Activated B cell treated with CpG ODN at 0.5 μM for 24 hours (primary cell): Measurements from ENCODE around the gene KRT1. TPM values are rescaled to one million over a fixed set of nuclear protein-coding genes. Genes with fewer than 3 reads are reported as not detected.

Experiments used
- ATAC-seq: fragments of 200-7000 bp; cut with Tn5 transposase; one replicate; pipeline ENCODE4 v1.10.0; 2021; ENCODE audit warnings: low read depth, mild to moderate bottlenecking, moderate library complexity
- CTCF ChIA-PET: fragments of 350-600 bp; sonication (Branson Sonifier 250); formaldehyde crosslinking; loops from one replicate; lab custom pipeline; 2021; ENCODE audit warnings: antibody characterized with exemption; lab: Charles Lee
- POLR2A ChIA-PET: fragments of 350-600 bp; sonication (Branson Sonifier 250); formaldehyde crosslinking; loops from one replicate; lab custom pipeline; 2021; ENCODE audit warnings: antibody characterized with exemption; lab: Charles Lee
- DNase-seq: peaks from one replicate; pipeline ENCODE4 v3.0.0; 2022
- H3K27ac Mint-ChIP-seq: one replicate; pipeline ENCODE4 v1.8.0; 2020; ENCODE audit warnings: mixed read lengths
- H3K27me3 Mint-ChIP-seq: one replicate; pipeline ENCODE4 v1.8.0; 2021; ENCODE audit warnings: mixed read lengths
- H3K36me3 Mint-ChIP-seq: one replicate; pipeline ENCODE4 v1.8.0; 2021; ENCODE audit warnings: low read depth, mixed read lengths
- H3K4me1 Mint-ChIP-seq: one replicate; pipeline ENCODE4 v1.8.0; 2021; ENCODE audit warnings: mixed read lengths
- H3K4me3 Mint-ChIP-seq: one replicate; pipeline ENCODE4 v1.8.0; 2020; ENCODE audit warnings: mild to moderate bottlenecking, mixed read lengths
- H3K9me3 Mint-ChIP-seq: one replicate; pipeline ENCODE4 v1.8.0; 2020; ENCODE audit warnings: mixed read lengths
- CTCF ChIP-seq: fragments of 200-600 bp; IDR thresholded peaks from one replicate; pipeline ENCODE4 v1.8.0; 2022; ENCODE audit warnings: antibody characterized with exemption, mild to moderate bottlenecking
- intact Hi-C: fragments of 100-400 bp; cut with micrococcal nuclease; formaldehyde crosslinking; loops from one replicate; pipeline ENCODE4 v1.15.1; 2024
- total RNA-seq: library from RNA; stranded (reverse); gene quantifications from 2 replicates; pipeline ENCODE4 v1.2.3, GENCODE V29; 2022

Gene KRT1
- total RNA-seq, 1 donor from 2014 or later, result not detected

GRCh38 chr12:52679875-52680274 is 332 bp downstream of the KRT1 start:
- H3K4me1 Mint-ChIP-seq, result no peaks in the 10 kb centered on the region
- intact Hi-C loops, result no loop called here
- CTCF ChIA-PET, result no interaction called here
- peaks cover 12% of the 10 kb centered on the region for H3K27me3 Mint-ChIP-seq
- POLR2A ChIA-PET, result no interaction called here
- no peaks in the 10 kb centered on the region for H3K9me3 Mint-ChIP-seq
- H3K4me3 Mint-ChIP-seq, result no peak overlapping the region
- ATAC-seq (no peak), DNase-seq (no peak)
- H3K36me3 Mint-ChIP-seq, result no peaks in the 10 kb centered on the region
- no peak overlapping the region for H3K27ac Mint-ChIP-seq
- no peak for TF ChIP-seq CTCF

GRCh38 chr12:52677671-52678070 is 2.5 kb downstream of the KRT1 start:
- CTCF ChIA-PET, result no interaction called here
- Mint-ChIP-seq H3K4me3 (no peak overlapping the region), H3K27me3 (peaks cover 8% of the 10 kb centered on the region), H3K4me1 (no peaks in the 10 kb centered on the region), H3K9me3 (no peaks in the 10 kb centered on the region), H3K27ac (no peak overlapping the region), H3K36me3 (no peaks in the 10 kb centered on the region)
- ATAC-seq, result no peak
- DNase-seq, result no peak
- POLR2A ChIA-PET, result no interaction called here
- intact Hi-C loops, result no loop called here
- TF ChIP-seq CTCF, result no peak

DNA sequence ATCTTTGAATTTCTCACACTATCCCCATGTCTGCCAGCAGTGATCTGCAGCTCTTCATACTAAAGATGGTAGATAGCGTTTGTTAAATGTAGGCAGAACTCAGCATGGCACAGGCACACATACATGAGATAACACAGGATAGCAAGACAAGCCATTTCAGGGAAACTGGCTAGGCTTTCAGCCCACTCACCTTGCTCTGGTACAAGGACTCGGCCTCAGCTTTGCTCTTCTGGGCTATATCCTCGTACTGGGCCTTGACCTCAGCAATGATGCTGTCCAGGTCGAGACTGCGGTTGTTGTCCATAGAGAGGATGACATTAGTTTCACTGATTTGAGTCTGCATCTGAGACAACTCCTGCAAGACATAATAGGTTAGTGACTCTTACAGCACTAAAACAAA is 3.1 kb downstream of the KRT1 start:
- POLR2A ChIA-PET, result no interaction called here
- TF ChIP-seq CTCF, result no peak
- Mint-ChIP-seq H3K4me1 (no peaks in the 10 kb centered on the region), H3K27ac (no peak overlapping the region), H3K36me3 (no peaks in the 10 kb centered on the region), H3K9me3 (no peaks in the 10 kb centered on the region), H3K27me3 (peaks cover 8% of the 10 kb centered on the region), H3K4me3 (no peak overlapping the region)
- ATAC-seq (no peak), DNase-seq (no peak)
- intact Hi-C loops, result no loop called here
- CTCF ChIA-PET, result no interaction called here

DNA sequence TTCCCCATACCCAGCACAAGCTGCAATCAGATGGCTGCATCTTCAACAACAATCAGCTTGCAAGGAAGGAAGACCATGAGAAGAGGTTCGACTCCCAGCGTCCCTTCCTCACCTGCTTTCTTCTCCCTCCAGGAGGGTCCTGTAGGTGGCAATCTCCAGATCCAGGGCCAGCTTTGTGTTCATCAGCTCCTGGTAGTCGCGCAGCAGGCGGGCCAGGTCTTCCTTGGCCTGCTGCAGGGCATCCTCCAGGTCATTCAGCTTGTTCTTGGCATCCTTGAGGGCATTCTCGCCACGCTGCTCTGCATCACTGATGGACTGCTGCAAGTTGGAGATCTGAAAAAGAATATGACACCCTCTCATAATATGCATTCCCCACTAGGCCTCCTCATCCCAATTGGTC is 4.0 kb downstream of the KRT1 start:
- H3K4me1 Mint-ChIP-seq, result no peaks in the 10 kb centered on the region

DNA sequence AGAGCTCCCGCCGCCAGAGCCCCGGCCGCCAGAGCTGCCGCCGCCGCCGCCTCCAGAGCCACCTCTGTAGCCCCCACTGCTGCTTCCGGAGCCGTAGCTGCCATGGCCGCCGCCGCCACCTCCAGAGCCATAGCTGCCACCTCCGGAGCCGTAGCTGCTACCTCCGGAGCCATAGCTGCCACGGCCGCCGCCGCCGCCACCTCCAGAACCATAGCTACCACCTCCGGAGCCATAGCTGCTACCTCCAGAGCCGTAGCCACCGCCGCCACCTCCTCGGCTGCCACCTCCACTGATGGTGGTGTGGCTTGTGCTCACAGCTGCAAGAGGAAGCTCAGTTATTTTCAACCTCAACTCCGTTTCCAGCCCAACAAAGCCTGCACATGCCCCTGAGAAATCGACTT is 4.9 kb downstream of the KRT1 start:
- ChIA-PET CTCF (no interaction called here), POLR2A (no interaction called here)
- no peak for TF ChIP-seq CTCF
- H3K36me3 Mint-ChIP-seq, result no peaks in the 10 kb centered on the region
- DNase-seq (no peak), ATAC-seq (no peak)
- no peak overlapping the region for H3K4me3 Mint-ChIP-seq
- intact Hi-C loops, result no loop called here
- H3K27ac Mint-ChIP-seq, result no peak overlapping the region
- H3K9me3 Mint-ChIP-seq, result no peaks in the 10 kb centered on the region
- no peaks in the 10 kb centered on the region for H3K4me1 Mint-ChIP-seq
- peaks cover 10% of the 10 kb centered on the region for H3K27me3 Mint-ChIP-seq

More for the DNA sequence above, 4.0 kb downstream of the KRT1 start:
- H3K27me3 Mint-ChIP-seq, result peaks cover 8% of the 10 kb centered on the region
- intact Hi-C loops, result no loop called here
- ATAC-seq, result no peak
- no peaks in the 10 kb centered on the region for H3K9me3 Mint-ChIP-seq
- TF ChIP-seq CTCF, result no peak
- H3K27ac Mint-ChIP-seq, result no peak overlapping the region
- no peak overlapping the region for H3K4me3 Mint-ChIP-seq
- CTCF ChIA-PET, result no interaction called here
- DNase-seq, result no peak
- POLR2A ChIA-PET, result no interaction called here
- H3K36me3 Mint-ChIP-seq, result no peaks in the 10 kb centered on the region
